Fibroblast of skin of right quadriceps (primary cell): ENCODE results near the gene PMFBP1.
A peak's percentile ranks its signal among the peaks of the same experiment; 100 is the strongest.

Experiments
- DNase-seq: peaks from one replicate; pipeline ENCODE4 v3.0.0-alpha.2; 2013

PMFBP1 gene

DNA sequence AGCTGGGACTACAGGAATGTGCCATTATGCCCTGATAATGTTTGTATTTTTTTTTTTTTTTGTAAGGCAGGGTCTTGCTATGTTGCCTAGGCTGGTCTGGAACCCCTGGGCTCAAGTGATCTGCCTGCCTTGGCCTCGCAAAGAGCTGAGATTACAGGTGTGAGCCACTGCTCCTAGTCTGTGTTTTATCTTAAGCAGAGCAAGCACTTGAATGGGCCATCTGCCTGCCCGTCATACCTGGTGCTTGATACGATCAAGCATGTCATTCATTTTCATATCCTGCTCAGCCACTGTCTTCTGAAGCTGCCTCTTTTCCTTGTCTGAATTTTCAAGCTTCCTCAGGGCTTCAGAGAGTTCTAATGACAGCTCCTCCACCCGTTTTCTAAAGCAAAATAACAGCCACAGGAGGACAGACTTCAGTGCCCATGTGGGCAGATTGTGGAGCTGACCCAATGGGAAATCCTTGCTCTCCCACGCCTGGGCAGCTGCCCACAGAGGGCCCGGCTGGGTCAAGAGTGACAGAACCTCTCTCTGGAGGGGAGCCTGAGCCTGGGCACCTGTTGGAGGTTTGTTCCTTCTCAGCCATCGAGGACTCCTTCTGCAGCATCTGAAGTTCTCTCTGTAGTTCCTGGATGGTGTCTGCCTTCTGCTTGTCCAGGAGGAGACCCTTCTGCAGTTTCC lies 41.8 kb downstream of the PMFBP1 start:
- no peak for DNase-seq

DNA sequence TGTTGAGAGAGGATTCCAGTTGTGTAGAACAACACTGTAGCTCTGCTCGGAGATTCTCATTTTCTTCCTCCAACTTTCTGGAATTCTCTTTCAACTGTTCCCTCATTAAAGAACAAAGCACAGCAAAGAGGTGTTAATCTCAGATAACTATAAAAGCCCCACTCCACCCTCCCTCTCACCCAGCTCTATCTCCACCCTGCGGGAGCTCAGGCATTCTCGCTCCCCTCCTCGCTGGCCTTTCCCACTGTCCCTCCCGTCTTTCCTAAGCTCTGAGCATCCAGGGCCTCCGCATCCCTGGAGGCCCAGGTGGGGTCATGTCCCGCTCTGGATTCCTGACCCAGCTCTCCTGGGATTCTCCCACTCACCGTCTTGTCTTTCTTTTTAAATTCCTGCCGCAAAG lies 43.3 kb downstream of the PMFBP1 start:
- no peak for DNase-seq

DNA sequence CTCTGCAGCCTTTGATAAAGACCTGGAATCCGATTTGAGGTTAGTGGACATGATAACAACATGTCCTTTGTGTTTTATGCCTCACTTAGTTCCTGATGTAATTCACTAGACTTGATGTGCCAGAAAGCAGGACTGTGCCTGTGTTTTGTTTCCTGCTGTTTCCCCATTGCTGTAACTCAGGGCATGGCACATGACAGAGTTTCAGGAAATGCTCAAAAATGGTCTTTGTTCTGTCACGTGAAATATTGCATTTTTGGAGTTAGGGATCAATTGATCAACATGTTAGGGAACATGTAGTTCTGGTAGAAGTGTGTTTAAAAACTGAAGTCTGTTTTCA lies 45.6 kb downstream of the PMFBP1 start:
- no peak for DNase-seq

DNA sequence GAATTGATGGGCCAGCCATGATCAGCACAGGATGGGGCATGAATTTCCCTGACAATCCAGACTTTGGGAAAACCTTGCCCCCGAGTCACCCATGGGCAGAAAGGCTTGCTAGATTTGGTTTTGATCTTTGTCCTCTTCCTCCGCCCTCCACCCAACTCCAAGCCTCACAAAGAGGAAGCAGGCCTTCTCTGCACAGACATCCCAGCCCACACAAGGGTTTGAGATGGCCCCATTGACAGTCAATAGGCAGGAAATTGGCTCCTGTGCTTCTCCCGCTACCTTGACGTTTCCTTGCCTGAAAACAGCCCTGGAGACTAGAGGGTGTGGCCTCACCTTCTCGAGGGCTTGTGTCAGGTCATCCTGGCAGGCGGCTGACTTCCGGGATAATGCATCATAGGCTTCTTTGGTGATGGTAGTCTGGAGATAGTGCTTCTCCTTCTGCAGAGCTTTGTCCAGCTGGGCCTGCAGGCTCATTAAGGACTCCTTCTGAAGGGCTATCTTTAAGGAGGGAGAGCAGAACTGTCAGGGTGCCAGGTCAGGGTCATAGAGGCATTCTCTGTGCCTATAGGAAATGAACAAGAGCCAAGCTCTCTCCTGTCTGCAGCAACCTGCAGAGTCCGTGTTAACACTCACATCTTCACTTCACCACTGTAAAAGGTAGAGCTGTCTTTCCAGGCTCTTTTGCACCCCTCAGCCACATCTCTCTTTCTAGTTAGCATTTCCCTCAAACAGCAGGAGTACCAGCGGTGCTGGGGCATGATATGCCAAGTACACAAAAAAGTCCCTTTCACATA lies 46.1 kb downstream of the PMFBP1 start:
- DNase-seq = no peak

DNA sequence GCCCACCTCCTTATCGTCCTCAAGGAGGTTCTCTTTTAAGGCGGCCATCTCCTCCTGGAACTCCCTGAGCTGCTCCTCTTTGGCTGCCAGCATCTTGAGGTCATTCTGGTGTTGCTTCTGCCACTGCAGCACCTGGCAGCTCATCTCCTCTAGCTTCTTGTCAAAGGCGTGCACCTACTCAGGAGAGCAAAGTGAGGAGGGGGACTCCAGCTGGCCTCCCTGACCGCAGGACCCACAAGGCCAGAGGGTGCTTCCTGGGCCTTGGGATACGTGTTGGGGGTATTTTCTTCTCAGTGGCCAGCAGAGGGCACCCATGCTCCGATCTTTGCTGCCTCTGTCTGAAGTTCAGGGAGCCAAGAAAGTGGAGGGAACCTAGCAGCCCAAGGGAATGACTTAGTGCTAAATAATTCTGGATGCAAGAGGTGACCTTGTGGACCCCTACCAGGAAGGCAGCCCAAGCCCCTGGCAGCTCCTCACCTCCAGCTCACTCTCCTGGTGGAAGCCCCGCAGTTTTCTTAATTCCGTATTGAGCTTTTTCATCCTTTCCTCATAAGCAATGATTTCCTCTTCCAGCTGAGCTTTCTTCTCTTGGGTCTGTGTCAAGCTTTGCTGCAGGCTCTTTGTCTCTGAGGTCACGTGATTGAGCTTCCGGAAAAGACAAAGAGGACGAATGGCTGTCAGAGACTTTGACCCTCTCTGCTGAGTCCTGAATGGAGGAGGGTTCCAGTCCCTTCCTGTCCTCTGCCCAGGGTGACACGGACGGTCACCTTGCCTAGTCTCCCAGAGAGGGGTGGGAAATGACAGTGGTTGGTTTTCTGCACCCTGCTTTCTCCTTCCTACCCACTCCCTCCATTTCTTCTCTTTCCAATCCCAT lies 47.0 kb downstream of the PMFBP1 start:
- peak; percentile 71 for DNase-seq

DNA sequence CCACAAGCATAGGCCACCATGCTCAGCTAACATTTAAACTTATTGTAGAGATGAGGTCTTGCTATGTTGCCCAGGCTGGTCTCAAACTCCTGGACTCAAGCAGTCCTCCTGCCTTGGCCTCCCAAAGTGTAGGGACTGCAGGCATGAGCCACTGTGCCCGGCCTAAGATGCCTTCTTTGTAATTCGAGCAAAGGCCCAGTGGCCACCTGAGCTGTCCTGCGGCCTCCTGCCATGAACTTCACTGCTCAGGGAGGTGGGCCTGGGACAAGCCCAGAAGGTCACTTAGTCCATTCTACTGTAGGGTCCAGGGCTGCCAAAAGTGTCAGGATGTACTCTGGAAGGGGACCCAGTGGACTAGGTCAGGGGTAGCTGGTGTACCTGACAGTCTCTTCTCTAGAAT lies 47.8 kb downstream of the PMFBP1 start:
- no peak for DNase-seq

DNA sequence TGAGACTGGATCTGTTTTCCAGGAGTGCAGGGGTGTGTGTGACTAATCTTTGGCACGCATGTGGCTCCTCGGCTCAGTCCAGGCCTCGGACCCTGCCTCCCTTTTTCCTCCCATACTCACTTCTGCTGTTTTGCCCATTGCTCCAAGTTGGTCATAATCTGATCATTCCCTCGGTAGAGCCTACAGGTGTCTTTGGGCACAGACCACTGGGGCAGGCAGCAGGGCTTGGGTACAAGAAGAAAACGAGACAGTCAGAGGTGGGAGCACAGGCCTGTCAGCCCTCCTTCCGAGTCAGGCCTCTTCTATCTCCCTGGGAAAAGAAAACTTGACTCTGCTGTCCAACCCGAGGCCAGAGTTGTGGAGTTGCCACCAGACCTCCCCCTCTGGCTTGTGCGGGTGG lies 48.5 kb downstream of the PMFBP1 start:
- DNase-seq = no peak

DNA sequence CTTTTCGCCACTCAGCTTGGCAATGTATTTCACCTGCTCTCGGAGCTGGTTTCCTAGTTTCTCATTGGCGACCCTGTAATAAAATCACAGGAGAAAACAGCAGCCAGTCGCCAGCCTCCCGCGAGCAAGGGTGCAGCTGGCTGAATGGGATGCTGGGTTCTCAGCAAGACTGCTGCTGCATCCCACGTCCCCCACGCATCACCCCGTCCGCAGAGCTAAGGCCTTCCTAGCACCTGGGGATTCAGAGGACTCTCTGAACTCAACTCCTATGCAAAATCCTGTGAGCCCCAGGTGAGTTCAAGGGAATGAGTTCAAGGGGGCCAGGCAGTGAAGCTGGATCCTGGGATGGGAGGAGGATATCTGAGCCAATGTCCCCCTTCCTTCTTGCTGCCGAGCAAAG lies 49.0 kb downstream of the PMFBP1 start:
- no peak for DNase-seq

DNA sequence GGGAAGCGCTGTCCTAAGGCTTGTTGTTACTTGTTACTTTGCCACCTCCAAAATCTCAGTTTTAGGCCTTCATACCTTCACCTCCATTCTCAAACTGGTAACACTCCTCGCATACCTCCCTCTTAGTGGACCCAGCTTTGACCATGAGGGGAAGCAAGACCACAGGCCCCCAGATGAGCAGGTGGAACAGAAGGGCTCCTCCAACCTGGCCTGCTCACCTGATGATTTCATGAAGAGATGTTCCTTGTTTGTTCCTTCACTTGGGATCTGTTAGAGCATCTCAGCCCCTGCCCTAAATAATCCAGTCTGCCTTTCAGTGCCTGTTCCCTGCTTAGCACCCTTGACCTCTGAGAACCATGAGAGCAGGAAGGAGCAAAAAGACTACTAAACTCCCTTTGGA lies 49.6 kb downstream of the PMFBP1 start:
- no peak for DNase-seq

DNA sequence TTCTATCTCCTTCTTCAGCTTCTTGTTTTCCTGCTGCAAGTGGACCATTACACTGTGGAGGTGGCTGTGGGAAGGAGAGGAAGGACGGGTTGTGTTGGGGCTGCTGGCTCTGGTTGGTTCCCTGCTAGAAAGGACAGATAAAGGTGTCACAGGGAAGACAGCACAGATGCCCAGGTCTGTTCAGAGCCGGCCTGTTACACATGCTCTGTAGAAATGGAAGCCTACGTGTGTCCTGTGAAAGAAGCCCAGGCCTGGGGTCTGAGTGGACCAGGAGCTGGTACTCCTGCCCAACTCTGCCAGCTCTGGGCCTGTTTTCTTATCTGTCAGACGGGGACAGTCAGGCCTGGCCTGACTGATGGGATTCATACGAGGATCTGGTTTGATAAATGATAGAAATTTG lies 51.9 kb downstream of the PMFBP1 start:
- DNase-seq = no peak

DNA sequence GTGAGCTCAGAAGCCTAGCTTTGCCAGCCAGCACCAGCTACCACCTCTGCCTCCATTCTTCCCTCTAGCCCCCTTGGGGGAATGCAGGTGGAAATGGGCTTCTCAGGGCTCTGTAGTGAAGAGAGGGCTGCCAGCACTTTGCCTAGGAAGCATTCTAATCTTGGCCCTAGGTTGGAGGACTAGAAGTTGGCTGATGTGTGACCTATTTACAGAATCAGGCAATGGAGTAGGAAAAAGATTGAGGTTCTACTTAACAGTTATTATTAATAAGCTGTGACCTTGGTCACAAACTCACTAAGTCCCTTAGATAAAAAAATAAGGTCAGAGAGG lies 58.4 kb downstream of the PMFBP1 start:
- no peak for DNase-seq

DNA sequence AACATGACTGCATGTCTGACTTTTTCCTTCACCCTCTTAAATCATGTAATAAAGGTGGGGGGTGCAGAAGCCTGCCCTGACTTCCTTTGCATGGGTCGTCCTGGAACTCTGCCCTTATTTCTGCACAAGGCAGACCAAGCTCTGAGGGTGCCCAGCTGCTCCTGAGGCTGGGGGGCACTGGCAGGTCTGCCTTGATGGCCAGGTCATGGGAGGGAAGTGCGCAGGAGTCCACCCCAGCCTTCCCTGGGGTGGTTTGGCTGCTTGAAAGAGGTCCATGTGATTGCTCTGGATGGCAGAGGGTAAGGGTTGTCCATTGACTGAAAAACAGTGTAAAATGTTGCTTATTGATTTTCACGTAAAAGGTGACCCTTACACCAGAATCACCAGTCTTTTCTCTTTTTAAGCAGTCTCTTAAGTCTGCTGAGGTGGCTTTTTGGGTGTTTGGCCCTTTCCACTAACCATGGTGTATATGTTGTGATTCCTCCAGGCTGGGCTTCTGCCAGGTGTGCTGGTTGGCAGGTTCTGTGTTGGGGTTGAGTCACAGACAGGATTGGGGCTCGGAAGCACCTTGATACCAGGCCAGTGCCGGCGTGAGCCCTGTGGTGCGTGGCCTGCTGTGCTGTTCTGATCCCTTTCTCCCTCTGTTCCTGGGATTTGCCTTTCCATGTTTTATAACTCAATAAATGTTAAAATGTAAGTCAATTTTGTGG lies 58.9 kb downstream of the PMFBP1 start:
- DNase-seq = no peak

DNA sequence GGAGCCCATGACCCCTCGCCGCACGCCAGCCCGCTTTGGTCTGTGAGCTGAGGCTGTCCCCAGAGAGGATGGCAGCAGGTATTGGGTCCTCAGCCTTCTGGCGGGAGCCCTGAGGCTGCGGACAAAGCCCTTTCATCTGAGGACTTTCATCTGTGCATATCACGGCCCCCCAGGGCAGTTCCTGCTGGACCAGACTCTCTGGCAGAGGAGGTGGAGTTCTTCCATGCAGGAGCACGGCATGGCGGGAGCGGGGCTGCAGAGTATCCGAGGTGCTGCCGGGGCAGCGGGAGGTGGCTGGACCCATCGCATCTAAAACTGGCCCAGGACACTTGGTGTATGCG lies 59.5 kb downstream of the PMFBP1 start:
- DNase-seq = no peak

DNA sequence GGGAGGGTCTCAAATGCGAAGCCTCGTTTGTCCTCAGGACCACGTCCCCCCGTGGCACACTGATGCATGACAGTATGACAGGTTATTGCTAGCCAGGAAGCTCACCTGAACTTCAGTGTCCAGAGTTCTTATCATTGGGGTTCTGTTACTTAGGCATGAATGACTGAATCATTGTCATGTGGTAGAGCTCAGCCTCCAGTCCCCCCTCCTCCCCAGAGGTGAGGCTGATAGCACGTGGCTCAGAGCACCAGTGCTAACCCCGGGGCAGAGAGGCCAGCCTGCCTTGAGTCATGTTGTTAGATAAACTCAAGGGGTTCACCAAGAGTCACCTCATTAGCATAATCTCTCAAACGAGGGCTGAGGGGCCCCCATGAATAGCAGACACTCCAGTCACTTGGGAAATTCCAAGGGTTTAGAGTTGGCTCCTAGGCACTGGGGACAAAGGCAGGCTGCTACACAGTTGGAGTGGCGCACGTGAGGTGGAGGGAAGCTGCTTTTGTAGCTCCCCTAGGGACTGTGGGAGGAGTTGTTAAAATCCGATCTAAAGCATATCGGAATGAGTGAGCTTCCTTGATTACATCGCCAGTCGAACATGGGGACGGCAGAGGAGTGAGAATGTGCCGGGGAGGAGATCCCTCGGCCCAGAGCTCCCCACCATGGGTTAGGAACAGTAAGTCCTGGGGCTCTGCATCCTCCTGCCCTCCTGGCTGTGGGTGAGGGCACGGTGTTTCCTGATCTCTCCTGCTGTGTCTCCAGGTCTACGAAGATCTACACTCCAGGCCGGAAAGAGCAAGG lies 60.1 kb downstream of the PMFBP1 start:
- DNase-seq = no peak

DNA sequence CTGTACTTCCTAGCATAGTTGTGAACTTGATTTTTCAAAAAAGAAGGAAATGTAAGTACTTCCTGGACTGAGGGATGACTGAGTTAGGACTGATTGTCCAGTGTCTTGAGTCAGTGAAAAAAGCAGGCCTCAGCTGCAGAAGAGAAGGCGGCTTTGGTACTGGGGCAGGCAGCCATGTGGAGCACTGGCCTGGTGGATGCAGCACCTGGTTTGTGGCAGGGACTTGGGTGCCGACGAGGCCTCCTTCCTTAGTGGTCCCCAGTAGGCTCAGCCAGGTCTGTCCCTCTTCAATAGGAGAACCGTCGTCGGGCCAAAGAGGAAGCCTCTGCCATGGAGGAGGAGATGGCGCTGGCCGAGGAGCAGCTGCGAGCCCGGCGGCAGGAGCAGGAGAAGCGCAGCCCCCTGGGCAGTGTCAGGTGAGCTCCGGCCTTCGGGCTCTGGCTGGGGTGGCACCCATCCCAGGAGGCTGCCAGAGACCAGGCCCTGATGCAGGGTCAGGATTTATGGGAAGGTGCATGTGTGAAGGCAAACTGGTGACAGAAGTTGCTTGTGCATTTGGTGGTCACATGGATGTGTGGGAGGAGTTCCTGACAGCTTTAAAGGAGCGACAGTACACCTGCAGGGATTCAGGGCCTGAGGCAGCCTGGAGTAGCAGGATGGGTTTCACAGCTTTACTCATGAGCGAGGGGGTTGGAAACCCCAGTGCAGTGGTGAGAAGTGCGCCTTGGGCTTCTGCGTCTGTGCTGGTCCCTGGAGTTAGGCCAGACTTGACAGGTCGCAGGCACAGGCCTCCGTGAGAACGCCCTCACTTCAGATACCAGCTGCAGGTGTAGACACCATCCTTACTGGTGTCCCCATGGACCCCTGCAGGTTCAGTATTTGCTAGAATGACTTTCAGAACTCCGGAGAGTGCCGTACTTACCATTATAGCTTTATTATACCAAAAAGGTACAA lies 61.0 kb downstream of the PMFBP1 start:
- no peak for DNase-seq

DNA sequence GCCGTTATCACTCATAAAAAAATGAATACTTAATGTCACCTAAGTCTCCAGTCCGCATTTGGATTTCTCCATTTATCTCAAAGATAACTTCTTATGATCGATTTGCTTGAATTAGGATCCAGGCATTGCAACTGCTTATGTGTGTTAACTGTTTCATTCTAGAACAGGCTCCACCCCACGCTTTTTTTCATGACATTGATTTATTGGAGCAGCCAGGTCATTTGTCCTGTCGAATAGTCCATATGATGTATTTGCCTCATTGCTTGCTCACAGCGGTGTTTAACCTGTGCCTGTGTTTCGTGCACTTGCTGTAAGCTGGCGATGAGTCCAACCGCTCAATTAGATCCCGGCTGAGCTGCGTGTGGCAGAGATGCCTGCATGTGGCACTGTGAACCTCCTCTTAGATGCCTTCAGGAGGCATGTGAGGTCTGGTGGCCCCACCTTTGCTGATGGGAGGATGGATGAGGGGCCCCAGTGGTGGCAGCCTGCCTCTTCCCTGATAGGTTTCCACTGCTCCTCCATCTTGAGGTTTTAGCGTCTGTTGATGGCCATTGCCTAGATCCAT lies 61.9 kb downstream of the PMFBP1 start:
- no peak for DNase-seq

DNA sequence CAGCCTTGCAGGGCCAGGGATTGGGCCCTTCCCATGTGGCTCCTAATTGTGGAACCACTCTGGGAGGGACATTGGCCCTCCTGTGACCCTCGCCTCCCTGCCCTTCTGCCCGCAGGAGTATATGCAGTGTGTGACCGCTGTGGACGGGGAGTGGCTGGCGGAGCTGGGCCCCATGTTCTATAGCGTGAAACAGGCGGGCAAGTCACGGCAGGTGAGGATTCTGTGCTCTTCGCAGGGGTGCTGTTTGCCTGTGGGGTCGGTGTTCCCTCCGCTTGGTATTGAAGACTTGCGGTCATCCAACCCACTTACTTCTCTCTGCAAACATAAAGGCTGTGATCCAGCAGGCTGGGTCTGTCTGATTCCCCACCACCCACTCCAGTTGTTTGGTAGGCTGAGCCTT lies 62.7 kb downstream of the PMFBP1 start:
- no peak for DNase-seq

DNA sequence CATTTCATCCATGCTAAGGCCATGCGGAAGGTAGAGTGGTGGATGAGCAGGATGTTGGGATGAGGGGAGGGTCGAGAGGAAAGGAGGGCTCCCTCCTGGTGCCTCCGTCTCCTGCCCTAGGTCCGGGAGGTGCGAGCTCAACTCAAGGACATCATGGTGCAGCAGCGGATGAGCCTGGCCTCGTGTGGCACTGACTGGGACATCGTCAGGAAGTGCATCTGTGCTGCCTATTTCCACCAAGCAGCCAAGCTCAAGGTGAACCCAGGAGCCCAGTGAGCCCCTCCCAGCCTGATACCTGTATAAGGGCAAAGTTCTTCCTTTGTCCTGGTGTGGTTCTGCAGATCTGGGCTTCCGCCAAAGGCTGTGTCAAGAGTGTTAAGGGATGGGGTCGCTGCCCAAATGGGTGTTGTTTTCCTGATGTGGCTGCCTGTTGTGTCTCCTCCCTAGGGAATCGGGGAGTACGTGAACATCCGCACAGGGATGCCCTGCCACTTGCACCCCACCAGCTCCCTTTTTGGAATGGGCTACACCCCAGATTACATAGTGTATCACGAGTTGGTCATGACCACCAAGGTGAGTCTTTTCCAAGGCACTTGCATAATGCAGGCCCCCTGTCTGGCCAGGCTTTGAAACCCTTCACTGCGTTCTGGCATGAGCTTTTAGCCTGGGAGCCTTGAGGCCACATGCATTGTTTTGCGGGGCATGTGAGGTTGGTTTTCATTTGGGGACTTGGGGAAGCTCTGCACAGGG lies 63.4 kb downstream of the PMFBP1 start:
- DNase-seq = no peak

DNA sequence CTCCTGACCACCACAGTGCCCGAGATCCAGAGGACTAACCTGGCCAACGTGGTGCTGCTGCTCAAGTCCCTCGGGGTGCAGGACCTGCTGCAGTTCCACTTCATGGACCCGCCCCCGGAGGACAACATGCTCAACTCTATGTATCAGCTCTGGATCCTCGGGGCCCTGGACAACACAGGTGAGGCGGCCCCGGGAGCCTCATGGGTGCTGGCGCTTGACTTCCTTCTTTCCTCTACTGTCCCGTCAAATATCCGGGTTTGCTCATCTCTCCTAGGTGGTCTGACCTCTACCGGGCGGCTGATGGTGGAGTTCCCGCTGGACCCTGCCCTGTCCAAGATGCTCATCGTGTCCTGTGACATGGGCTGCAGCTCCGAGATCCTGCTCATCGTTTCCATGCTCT lies 64.6 kb downstream of the PMFBP1 start:
- no peak for DNase-seq

DNA sequence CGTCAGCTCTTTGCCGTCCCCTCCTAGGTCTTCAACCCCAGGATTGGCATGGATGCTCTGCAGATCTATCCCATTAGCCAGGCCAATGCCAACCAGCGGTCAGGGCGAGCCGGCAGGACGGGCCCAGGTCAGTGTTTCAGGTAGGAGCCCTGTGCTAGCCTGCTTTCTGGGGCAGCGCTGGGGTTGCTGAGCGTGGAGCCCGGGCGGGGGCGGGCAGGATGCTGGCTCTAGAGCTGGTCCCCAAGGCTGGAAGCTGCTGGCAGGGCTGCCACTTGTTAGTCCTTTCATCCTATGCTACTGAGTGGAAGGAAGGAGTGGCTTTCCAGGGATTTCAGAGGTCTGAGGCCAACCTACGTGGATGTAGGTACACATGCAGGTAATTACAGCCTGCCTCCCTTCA lies 66.0 kb downstream of the PMFBP1 start:
- no peak for DNase-seq
